ENCODE measurements around the gene APCDD1L.
"Not testable (repeated sequence)": the region's sequence is repeated elsewhere in the genome, so short reads cannot be mapped to it uniquely, and the experiment has no call there.

Gene APCDD1L

GRCh38 chr20:58441723-58442122, 73.5 kb downstream of the APCDD1L start:
- no peak for DNase-seq (ENCODE audit: low read depth in 2 of 2)

- no peak for DNase-seq (ENCODE audit: low read depth in 2 of 2)
Measured at GRCh38 chr20:58440021-58440767, 75.0 kb downstream of the APCDD1L start.

GRCh38 chr20:58438970-58439808, 76.0 kb downstream of the APCDD1L start:
- no peak for DNase-seq (ENCODE audit: low read depth in 2 of 2)

GRCh38 chr20:58436868-58437645, 78.1 kb downstream of the APCDD1L start:
- DNase-seq (ENCODE audit: low read depth in 2 of 2): no peak

GRCh38 chr20:58435237-58435636, 80.0 kb downstream of the APCDD1L start:
- DNase-seq (ENCODE audit: low read depth in 2 of 2): no peak

GRCh38 chr20:58434326-58434725, 80.9 kb downstream of the APCDD1L start:
- no peak for DNase-seq (ENCODE audit: low read depth in 2 of 2)

- no peak for DNase-seq (ENCODE audit: low read depth in 2 of 2)
Measured at GRCh38 chr20:58433759-58434158, 81.4 kb downstream of the APCDD1L start.

GRCh38 chr20:58433029-58433647, 82.1 kb downstream of the APCDD1L start:
- DNase-seq (ENCODE audit: low read depth in 2 of 2): no peak

GRCh38 chr20:58432186-58432954, 82.8 kb downstream of the APCDD1L start:
- no peak for DNase-seq (ENCODE audit: low read depth in 2 of 2)

- no peak for DNase-seq (ENCODE audit: low read depth in 2 of 2)
Measured at GRCh38 chr20:58431134-58431533, 84.1 kb downstream of the APCDD1L start.

GRCh38 chr20:58429303-58429702, 85.9 kb downstream of the APCDD1L start:
- no peak for DNase-seq (ENCODE audit: low read depth in 2 of 2)

GRCh38 chr20:58428364-58428763, 86.8 kb downstream of the APCDD1L start:
- DNase-seq (ENCODE audit: low read depth in 2 of 2): no peak

- DNase-seq (ENCODE audit: low read depth in 2 of 2): not testable (repeated sequence)
Measured at GRCh38 chr20:58427571-58427970, 87.6 kb downstream of the APCDD1L start.

GRCh38 chr20:58424218-58424969, 90.8 kb downstream of the APCDD1L start:
- DNase-seq (ENCODE audit: low read depth in 2 of 2): no peak

GRCh38 chr20:58421497-58421850, 93.7 kb downstream of the APCDD1L start:
- DNase-seq (ENCODE audit: low read depth in 2 of 2): no peak

GRCh38 chr20:58420798-58421496, 94.3 kb downstream of the APCDD1L start:
- DNase-seq (ENCODE audit: low read depth in 2 of 2): no peak

- no peak for DNase-seq (ENCODE audit: low read depth in 2 of 2)
Measured at GRCh38 chr20:58418949-58419748, 96.0 kb downstream of the APCDD1L start.

- DNase-seq (ENCODE audit: low read depth in 2 of 2): no peak
Measured at GRCh38 chr20:58417438-58417837, 97.8 kb downstream of the APCDD1L start.

- no peak for DNase-seq (ENCODE audit: low read depth in 2 of 2)
Measured at GRCh38 chr20:58416835-58417234, 98.4 kb downstream of the APCDD1L start.

All from stimulated activated CD4-positive, alpha-beta T cell treated with anti-CD3 and anti-CD28 coated beads, Interleukin-1b, Interleukin-23, amount 100 ng/mL, for 4 hours (primary cell).